ENCODE measurements around the gene FOXE1. TPM values are rescaled to one million over a fixed set of nuclear protein-coding genes. Genes with fewer than 3 reads are reported as not detected.

Gene FOXE1
- total and polyA plus RNA-seq, 2 of the 4 experiments (the other 2 are of a cell fraction), result under 0.01 to 0.22 TPM

DNA sequence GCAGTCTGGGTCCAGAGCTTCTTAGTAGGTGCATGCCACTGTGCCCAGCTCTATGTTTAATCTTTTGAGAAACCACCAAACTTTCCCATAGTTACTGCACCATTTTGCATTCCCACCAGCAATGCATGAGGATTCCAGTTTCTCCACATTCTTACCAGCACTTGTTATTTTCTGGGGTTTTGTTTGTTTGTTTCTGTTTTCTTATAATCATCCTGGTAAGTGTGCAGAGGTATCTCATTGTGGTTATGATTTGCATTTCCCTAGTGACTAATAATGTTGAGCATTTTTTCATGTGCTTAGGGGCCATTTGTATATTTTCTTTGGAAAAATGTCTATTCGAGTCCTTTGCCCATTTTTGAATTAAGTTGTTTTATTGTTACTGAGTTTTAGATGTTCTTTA, 11.4 kb downstream of the FOXE1 start:
- Histone ChIP-seq H3K23ac (ENCODE audit: low read depth, low read length) (no peak overlapping the region), H4K5ac (ENCODE audit: low read depth, low read length) (no peak overlapping the region), H2AK5ac (ENCODE audit: low read depth, low read length) (no peak overlapping the region), H3K4me2 (ENCODE audit: low read depth, low read length) (no peak overlapping the region), H3K9me1 (ENCODE audit: insufficient read depth, low read length) (no peaks in the 10 kb centered on the region; the same call in 1 of the 2 replicates), H2BK15ac (ENCODE audit: low read depth, low read length) (no peak overlapping the region), H3K56ac (ENCODE audit: extremely low read depth, insufficient read depth, low read length) (no peak overlapping the region), H3K79me1 (ENCODE audit: low read depth in 1 of 2, low read length in 2 of 2) (no peaks in the 10 kb centered on the region), H3K14ac (replicated peaks; ENCODE audit: low read depth, low read length) (no peak overlapping the region), H3K36me3 (ENCODE audit: control insufficient read depth, insufficient read depth, low read length) (no peaks in the 10 kb centered on the region), H2BK5ac (ENCODE audit: low read depth, low read length, poor library complexity, severe bottlenecking) (no peak overlapping the region), H3K4me1 (ENCODE audit: control insufficient read depth, insufficient read depth, low read length) (no peaks in the 10 kb centered on the region), H3K4me3 (ENCODE audit: insufficient read depth, low read depth, low read length) (no peak overlapping the region), H3K9me3 (ENCODE audit: control insufficient read depth, insufficient read depth, low read length) (peaks cover 11% of the 10 kb centered on the region; the same call in 1 of the 2 replicates), H4K8ac (ENCODE audit: low read depth in 2 of 2, low read length in 2 of 2) (no peak overlapping the region), H3K4ac (ENCODE audit: low read depth, low read length) (no peak overlapping the region), H3K27ac (ENCODE audit: insufficient read depth, low read length) (no peak overlapping the region), H4K91ac (ENCODE audit: insufficient read depth, low read depth, low read length) (no peak overlapping the region), H3K9ac (ENCODE audit: low read depth, low read length) (no peak overlapping the region), H2BK120ac (ENCODE audit: low read depth, low read length) (no peak overlapping the region), H2AK9ac (replicated peaks; ENCODE audit: low read depth, low read length, poor library complexity) (no peak overlapping the region), H4K20me1 (ENCODE audit: insufficient read depth, low read length) (no peaks in the 10 kb centered on the region), H3K18ac (ENCODE audit: low read depth, low read length) (no peak overlapping the region), H2BK20ac (ENCODE audit: low read depth, low read length) (no peak overlapping the region), H3K27me3 (ENCODE audit: control insufficient read depth, insufficient read depth, low read length) (peaks cover 48% of the 10 kb centered on the region), H2AFZ (replicated peaks; ENCODE audit: low read length, poor library complexity) (no peak overlapping the region)
- DNase-seq (no peak), ATAC-seq (ENCODE audit: low read depth) (no peak)
- dilution Hi-C loops (cut with HindIII; ENCODE audit: low sequenced_read_pairs, unreplicated experiment), result no loop called here
- POLR2A ChIA-PET (ENCODE audit: unreplicated experiment), result no interaction called here
- no peak for TF ChIP-seq RCOR1 (IDR thresholded peaks at IDR 0.05; ENCODE audit: insufficient replicate concordance, low read length)
- TF ChIP-seq MAZ (IDR thresholded peaks at IDR 0.05; ENCODE audit: borderline replicate concordance, low read depth, low read length), result no peak
- no peak for TF ChIP-seq MXI1 (IDR thresholded peaks at IDR 0.05; ENCODE audit: borderline replicate concordance, low read depth, low read length)
- TF ChIP-seq NFE2L2 (IDR thresholded peaks at IDR 0.05; ENCODE audit: low read depth, low read length), result no peak
- TF ChIP-seq, protein P1, sequence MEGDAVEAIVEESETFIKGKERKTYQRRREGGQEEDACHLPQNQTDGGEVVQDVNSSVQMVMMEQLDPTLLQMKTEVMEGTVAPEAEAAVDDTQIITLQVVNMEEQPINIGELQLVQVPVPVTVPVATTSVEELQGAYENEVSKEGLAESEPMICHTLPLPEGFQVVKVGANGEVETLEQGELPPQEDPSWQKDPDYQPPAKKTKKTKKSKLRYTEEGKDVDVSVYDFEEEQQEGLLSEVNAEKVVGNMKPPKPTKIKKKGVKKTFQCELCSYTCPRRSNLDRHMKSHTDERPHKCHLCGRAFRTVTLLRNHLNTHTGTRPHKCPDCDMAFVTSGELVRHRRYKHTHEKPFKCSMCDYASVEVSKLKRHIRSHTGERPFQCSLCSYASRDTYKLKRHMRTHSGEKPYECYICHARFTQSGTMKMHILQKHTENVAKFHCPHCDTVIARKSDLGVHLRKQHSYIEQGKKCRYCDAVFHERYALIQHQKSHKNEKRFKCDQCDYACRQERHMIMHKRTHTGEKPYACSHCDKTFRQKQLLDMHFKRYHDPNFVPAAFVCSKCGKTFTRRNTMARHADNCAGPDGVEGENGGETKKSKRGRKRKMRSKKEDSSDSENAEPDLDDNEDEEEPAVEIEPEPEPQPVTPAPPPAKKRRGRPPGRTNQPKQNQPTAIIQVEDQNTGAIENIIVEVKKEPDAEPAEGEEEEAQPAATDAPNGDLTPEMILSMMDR (conservative IDR thresholded peaks at IDR 0.05; ENCODE audit: low read depth, low read length), result no peak
- TF ChIP-seq, protein P2, sequence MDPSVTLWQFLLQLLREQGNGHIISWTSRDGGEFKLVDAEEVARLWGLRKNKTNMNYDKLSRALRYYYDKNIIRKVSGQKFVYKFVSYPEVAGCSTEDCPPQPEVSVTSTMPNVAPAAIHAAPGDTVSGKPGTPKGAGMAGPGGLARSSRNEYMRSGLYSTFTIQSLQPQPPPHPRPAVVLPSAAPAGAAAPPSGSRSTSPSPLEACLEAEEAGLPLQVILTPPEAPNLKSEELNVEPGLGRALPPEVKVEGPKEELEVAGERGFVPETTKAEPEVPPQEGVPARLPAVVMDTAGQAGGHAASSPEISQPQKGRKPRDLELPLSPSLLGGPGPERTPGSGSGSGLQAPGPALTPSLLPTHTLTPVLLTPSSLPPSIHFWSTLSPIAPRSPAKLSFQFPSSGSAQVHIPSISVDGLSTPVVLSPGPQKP (IDR thresholded peaks at IDR 0.05; ENCODE audit: borderline replicate concordance, low read depth, low read length), result no peak
- TF ChIP-seq POLR2A (IDR thresholded peaks at IDR 0.05; ENCODE audit: low read depth, low read length), result no peak
- no peak for TF ChIP-seq RAD21 (IDR thresholded peaks at IDR 0.05; ENCODE audit: low read length)
- TF ChIP-seq FOS (IDR thresholded peaks at IDR 0.05; ENCODE audit: low read depth, low read length), result no peak
- no peak for TF ChIP-seq BHLHE40 (IDR thresholded peaks at IDR 0.05; ENCODE audit: low read depth, low read length)
- TF ChIP-seq, protein P3, sequence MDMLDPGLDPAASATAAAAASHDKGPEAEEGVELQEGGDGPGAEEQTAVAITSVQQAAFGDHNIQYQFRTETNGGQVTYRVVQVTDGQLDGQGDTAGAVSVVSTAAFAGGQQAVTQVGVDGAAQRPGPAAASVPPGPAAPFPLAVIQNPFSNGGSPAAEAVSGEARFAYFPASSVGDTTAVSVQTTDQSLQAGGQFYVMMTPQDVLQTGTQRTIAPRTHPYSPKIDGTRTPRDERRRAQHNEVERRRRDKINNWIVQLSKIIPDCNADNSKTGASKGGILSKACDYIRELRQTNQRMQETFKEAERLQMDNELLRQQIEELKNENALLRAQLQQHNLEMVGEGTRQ (IDR thresholded peaks at IDR 0.05; ENCODE audit: low read depth, low read length), result no peak
- no peak for TF ChIP-seq CHD1 (IDR thresholded peaks at IDR 0.05; ENCODE audit: low read depth, low read length)
- TF ChIP-seq RFX5 (IDR thresholded peaks at IDR 0.05; ENCODE audit: low read depth, low read length), result no peak
- no peak for TF ChIP-seq MAFK (IDR thresholded peaks at IDR 0.05; ENCODE audit: low read depth, low read length)
- no peak for TF ChIP-seq SMC3 (IDR thresholded peaks at IDR 0.05; ENCODE audit: low read depth, low read length)
- no peak for TF ChIP-seq CEBPB (IDR thresholded peaks at IDR 0.05; ENCODE audit: low read depth, low read length)
- no CpG with 5 or more reads among the region's 1 CpG for WGBS, 2 experiments (ENCODE audit: extremely low coverage in 2 of 2, insufficient read length in 1 of 2)
- in situ Hi-C loops (cut with MboI; ENCODE audit: low sequenced_read_pairs), result no loop called here
- intact Hi-C loops (cut with micrococcal nuclease), result no loop called here
- BruUV-seq (replicated peaks), result no TSS peak
- CTCF ChIA-PET, result no interaction called here
